ENCODE results near the gene RPP14.

RPP14 gene

DNA sequence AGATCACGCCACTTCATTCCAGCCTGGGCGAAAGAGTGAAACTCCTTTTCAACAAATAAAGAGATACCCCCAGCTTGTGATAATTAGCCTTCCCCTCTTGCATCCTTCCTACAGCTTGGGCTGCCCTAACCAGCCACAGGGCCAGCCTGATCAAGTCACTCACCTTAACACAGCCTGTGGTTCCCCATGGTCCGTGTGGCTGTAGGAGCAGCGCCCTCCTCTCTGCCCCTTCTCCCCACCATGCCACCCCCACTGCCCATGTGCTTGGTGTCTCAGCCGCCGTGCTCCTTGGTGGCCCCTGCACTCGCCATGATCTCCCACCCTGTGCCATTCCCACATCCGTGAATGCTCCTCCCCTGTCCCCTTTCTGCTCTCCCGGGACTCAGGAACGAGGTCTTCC, 13.2 kb upstream of the RPP14 start:
- DNase-seq, result no peak

GRCh38 chr3:58293516-58293915, 12.5 kb upstream of the RPP14 start:
- no peak for DNase-seq

DNA sequence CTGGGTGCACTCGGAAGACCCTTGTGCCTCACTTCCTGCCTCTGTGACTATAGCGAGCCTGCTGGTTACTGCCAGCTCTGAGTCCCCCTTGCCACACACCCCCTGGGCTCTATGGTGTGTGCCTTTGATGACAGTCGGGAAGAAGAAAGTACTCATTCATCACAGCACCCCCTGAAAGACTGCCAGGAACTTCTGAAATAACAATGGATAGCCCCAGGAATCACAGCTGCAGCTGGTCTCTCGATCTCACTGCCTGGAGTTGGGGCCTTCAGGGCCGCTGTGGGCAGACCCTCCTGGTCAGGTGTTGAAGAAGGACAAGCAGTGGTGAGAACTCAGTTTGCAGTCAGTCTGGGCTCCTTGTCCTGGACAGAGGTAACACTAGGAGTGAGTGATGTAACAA, 9.8 kb upstream of the RPP14 start:
- no peak for DNase-seq

- DNase-seq, result no peak
Observed at GRCh38 chr3:58296843-58297242, 9.2 kb upstream of the RPP14 start.

DNA sequence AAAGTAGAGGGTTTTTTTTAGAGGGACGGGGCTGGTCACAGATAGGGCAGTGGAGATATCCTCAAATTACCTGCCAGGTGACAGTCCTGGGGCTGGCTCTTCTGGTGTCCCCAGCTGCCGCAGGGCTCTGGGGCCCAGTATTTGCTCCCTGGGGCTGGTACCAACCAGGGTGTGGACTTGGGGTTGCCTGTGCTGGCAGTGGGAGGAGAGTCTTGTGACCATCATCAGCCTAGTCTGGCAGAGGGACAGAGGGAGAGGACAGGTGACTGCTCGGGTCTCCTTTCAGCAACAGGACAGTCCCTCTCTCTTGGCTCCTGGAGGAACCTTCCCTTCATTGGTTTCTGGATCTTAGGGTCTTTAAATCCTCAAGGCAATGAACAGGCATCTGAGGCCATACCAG, 7.9 kb upstream of the RPP14 start:
- DNase-seq, result no peak

DNA sequence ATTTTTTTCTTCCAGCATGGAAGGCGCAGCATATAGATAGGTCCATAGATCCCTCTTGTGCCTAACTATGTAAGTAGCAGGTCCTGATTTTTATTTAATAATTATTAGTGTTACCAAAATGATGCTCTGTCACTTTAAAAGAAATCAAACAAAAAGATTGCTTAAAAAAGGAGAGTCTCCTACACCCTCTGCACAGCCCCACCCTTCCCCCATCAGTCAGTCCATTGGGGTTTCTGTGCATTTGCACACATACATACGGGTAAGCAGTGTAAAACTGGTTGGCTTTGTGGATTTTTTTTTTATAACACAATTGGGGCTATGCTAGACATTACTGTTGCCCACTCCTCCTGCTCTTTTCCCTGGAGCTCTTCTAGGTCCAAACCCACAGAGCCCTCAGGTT, 7.0 kb upstream of the RPP14 start:
- no peak for DNase-seq

- no peak for DNase-seq
Observed at GRCh38 chr3:58299839-58300516, 6.1 kb upstream of the RPP14 start.

DNA sequence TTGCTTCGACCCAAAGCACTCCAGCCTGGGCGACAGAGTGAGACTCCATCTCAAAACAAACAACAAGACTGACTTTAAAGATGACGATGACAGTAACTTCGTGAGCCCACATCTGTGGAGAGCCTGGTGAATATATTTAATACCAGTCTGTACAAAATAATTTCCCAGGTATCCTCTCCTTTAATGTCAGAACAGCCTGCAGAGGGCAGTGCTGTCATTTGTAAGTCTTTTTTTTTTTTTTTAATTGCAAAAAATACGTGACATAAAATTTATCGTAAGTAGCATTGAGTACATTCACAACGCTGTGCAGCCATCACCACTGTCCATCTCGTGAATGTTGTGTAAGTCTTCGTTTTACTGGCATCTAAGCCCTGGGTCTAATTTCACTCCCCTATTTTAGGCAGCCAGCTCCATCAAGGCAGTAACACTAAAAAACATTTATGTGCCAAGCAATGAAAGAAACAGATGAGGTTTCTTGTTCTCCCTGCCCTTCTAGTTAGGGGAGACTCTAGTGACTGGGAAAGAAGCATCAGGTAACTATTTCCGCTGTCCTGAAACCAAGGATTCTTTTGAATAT, 1.7 kb downstream of the RPP14 start:
- DNase-seq, result no peak

DNA sequence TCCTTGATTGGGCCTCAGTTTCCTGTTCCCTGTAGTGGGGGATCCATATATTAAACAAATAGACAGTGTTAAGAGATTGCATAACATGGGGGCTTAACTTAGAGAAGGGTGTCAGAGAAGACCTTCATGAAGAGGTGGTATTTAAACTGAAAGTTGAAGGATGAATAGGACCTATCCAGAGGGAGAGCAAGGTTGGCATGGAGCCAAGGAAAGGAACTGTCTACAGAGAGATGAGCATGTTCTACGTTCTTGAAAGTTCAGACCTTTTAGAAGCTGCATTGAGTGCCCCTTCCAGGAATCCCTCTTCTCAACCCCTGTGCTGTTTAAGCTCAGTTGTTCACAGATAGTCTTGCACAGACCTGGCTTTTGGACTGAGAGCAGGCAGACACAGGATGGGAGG, 2.7 kb downstream of the RPP14 start:
- DNase-seq, result no peak

- no peak for DNase-seq
Observed at GRCh38 chr3:58317811-58318210, 11.8 kb downstream of the RPP14 start.

- no peak for DNase-seq
Observed at GRCh38 chr3:58321791-58322190, 15.7 kb downstream of the RPP14 start.

GRCh38 chr3:58322793-58323192, 16.7 kb downstream of the RPP14 start:
- DNase-seq, result no peak

- no peak for DNase-seq
Observed at GRCh38 chr3:58323529-58324390, 17.7 kb downstream of the RPP14 start.

DNA sequence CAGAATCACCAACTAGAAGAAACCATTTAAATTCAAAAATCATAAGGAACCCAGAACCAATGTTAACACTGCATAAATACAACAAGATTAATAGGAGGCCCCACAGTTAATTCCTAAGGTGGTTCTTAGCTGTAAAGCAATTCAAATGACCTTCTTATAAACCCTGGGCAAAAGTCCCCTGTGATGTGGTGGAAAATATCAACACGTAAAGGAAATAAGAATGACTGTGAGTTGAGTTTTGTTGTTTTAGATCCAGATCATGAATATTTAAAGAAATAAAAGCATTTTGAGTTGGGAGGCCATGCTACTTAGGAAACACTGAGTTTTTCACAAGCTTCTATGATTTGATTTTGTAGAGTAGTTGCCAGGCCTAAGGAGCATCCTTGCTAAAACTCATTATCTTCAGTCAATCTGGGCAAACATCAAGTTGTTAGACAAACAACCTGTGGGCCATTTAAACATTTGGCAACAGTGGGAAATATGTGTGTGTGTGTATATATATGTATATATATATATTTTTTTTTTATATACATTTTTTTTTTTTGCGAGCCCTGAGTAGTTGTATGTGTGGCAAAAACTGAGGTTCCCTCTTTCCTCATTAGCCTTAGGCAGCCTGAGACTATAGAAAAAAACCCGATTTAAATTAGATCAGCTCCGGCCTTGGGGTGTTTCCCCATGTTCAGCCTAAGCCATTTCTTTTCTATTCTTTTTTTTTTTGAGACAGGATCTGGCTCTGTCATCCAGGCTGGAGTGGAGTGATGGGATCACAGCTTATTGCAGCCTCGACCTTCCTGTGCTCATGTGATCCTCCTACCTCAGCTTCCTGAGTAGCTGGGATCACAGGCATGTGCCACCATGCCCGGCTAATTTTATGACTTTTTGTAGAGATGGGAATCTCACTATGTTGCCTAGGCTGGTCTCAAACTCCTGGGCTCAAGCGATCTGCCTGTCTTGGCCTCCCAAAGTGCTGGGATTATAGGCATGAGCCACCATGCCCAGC, 18.6 kb downstream of the RPP14 start:
- DNase-seq, result no peak

DNA sequence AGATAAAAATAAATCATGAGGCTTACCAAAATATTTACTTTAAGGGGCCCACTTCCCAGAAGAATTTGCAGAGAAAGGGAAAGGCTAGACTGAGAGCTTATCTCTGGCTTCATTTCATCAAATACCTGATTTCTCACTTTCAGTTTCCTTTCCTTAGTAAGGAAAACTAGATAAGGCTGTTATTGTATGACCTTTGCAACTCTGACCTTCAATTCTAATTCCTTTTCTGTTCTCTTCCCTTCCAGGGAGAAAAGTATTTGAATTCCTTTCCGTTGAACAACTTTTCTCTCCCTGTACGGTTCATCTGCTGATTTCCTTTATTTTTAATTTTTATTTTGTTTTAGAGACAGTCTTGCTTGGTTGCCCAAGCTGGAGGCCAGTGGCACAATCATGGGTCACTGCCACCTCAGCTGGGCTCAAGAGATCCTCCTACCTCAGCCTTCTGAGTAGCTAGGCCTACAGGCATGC, 19.5 kb downstream of the RPP14 start:
- DNase-seq, result no peak

DNA sequence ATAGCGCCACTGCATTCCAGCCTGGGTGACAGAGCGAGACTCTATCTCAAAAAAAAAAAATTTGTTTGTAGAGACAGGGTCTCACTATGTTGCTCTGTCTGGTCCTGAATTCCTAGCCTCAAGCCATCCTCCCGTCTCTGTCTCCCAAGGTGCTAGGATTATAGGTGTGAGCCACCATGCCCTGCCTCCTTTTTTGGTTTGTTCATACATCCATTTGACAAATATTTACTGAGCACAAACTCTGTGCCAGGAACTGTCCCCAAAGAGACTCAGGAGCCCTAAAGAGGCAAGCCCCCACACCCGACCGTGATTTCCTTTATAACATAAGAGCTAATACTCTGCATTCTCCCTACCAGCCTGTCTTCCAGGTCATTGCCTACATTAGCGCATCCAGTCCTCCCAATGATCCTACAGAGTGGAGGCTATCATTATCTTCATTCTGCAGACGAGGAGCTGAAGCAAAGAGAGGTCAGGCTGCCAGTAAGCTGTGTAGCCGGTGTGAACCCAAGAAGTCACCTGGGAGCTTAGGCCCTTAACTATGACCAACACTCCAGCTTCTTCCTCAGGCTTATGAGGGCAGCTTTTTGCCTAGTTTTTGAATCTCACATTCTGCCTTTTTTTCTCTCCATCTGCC, 20.3 kb downstream of the RPP14 start:
- DNase-seq, result no peak

- no peak for DNase-seq
Observed at GRCh38 chr3:58329150-58329921, 23.3 kb downstream of the RPP14 start.

DNA sequence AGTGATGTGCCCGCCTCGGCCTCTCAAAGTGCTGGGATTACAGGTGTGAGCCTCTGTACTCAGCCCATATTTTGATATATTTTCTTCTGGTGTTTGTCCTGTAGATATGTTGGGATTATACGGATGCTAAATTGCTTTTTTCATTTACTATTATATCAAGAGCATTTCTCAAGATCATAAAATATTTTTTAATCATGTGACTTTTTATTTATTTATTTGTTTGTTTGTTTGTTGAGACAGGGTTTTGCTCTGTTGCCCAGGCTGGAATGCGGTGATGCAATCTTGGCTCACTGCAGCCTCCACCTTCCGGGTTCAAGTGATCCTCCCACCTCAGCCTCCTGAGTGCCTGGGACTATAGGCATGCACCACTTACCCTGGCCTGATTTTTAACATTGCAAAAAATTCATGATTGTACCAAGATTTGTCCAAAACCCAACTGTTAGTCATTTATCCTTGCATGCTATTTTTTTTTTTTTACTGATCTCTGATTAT, 23.9 kb downstream of the RPP14 start:
- no peak for DNase-seq

DNA sequence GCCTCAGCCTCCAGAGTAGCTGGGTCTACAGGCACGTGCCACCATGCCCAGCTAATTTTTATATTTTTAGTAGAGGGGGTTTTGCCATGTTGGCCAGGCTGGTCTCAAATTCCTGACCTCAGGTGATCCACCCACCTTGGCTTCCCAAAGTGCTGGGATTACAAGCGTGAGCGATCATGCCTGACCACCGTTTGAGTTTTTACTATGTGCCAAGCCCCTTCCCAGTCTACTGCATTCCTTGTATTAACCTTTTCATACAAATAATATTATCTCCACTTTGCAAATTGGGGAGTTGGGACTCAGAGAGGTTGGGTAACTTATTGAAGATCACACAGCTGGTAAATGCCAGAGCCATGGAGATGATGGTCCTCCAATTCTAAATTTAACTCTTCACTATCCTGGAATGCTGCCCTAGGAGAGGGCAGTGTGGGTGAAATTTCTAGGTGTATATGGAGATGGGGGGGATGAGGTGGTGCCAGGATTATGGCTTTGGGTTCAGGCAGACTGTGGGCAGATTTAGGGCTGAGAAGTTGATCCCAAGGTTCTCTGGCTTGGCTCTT, 25.6 kb downstream of the RPP14 start:
- no peak for DNase-seq

GRCh38 chr3:58332575-58333188, 26.6 kb downstream of the RPP14 start, which contains the start of gene PXK:
PXK (plus strand) TSS chr3:58332892; CDS start chr3:58332989, 97 bp downstream.
- peak; percentile 65 for DNase-seq

All from activated CD4-positive, alpha-beta T cell treated with anti-CD3 and anti-CD28 coated beads for 1 hour (primary cell).